Cardiac muscle cell (in vitro differentiated cells and primary cell): ENCODE data around the gene ASPHD2. TPM values are rescaled to one million over a fixed set of nuclear protein-coding genes. Genes with fewer than 3 reads are reported as not detected.

Source experiments
- DNase-seq, 2 donors: peaks; one replicate each; pipeline versions ENCODE4 v3.0.0 to v3.0.0-alpha.2; 2010 to 2017; ENCODE audit warnings: low read depth in 1 of 2, low spot score in 1 of 2
- H3K27ac ChIP-seq: fragments of 200-600 bp; sonication (generic); 2 replicates; pipeline ENCODE4 v1.5.1; 2016
- H3K27me3 ChIP-seq: fragments of 200-600 bp; sonication (generic); 2 replicates; pipeline ENCODE4 v1.6.0; 2016; ENCODE audit warnings: control low read depth
- H3K36me3 ChIP-seq: fragments of 200-600 bp; sonication (generic); 2 replicates; pipeline ENCODE4 v1.5.1; 2016; ENCODE audit warnings: control low read depth
- H3K4me1 ChIP-seq: fragments of 200-600 bp; sonication (generic); 2 replicates; pipeline ENCODE4 v1.8.1; 2017; ENCODE audit warnings: low read depth, mild to moderate bottlenecking, mixed run types
- H3K4me3 ChIP-seq: fragments of 200-600 bp; sonication (generic); 2 replicates; pipeline ENCODE4 v1.5.1; 2016; ENCODE audit warnings: mild to moderate bottlenecking
- H3K9me3 ChIP-seq: fragments of 200-600 bp; sonication (generic); 2 replicates; pipeline ENCODE4 v1.5.1; 2017; ENCODE audit warnings: low read depth, mild to moderate bottlenecking, control low read depth
- polyA plus RNA-seq: library from polyadenylated mRNA; unstranded; fragments of >200 nt; fragmentation: Nextera tagmentation; extraction: Ambion mirVana; gene quantifications from 2 replicates; pipeline ENCODE4 v1.2.1, GENCODE V29; 2016
- total RNA-seq: library from RNA; depleted of rRNA; stranded (reverse); fragments of >200 nt; gene quantifications from 2 replicates; pipeline ENCODE4 v1.2.3, GENCODE V29; 2016
- TF ChIP-seq, protein P1 (sequence below): IDR thresholded peaks from 2 replicates; pipeline ENCODE4 v1.5.1; 2012; ENCODE audit warnings: low read depth, mild to moderate bottlenecking, low read length

Gene ASPHD2, protein sequence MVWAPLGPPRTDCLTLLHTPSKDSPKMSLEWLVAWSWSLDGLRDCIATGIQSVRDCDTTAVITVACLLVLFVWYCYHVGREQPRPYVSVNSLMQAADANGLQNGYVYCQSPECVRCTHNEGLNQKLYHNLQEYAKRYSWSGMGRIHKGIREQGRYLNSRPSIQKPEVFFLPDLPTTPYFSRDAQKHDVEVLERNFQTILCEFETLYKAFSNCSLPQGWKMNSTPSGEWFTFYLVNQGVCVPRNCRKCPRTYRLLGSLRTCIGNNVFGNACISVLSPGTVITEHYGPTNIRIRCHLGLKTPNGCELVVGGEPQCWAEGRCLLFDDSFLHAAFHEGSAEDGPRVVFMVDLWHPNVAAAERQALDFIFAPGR
- total RNA-seq, result 1.8 and 3.0 TPM in 2 replicates
- 2.0 and 2.1 TPM in 2 replicates for polyA plus RNA-seq

DNA sequence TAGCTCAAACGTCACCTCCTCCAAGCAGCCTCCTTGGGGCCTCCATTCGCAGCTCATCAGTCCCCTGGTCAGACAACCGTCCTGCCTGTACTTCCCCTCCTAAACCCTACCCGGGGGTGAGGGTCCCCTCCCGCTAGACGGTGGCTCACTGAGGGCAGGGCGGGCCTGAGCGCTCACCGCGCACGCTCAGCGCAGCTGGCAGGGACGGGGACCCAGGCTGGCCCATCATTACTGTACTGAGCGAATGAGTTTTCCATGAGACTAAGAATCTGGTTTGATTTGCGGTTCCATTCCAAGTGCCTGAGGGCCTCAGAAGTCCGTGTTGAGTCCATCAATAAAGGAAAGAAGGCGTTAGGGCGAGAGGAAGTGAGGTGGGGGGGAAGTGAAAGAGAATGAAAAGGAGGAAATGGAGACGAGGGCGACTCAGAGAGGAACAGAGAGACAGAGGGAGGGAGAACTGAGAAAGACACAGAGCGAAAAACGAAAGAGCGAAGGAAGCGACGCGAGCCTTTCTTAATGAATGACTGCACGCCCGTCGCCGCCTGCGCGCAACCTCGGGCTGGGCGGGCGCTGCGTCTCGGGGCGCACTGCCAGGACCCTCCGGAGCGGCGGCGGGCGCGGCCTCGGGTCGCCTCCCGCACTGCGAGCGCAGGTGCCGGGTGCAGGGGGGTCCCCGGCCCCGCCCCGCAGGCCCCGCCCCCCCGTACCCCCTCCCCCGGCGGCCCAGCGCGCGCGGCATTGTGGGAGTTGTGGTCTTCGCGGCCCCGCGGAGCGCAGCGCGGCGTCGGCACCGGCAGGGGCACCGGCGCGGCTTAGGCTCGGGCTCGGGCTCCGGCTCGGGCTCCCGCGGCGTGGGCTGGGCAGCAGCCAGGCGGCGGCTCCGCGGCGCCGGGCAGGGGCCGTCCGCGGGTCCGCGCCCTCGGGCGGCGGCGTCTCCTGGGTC is at the start of gene ASPHD2:
Gene ASPHD2 (plus strand): TSS at position 746 of the 943 bp plus-strand sequence. CDS start 4,356 bp downstream, outside the sequence.
- DNase-seq, result peak; percentile 73
- Histone ChIP-seq H3K4me1 (no peaks in the 10 kb centered on the region), H3K9me3 (no peaks in the 10 kb centered on the region), H3K27me3 (peaks cover 46% of the 10 kb centered on the region), H3K4me3 (peak within 1 kb of the TSS; percentile 38), H3K27ac (no peak within 1 kb of the TSS), H3K36me3 (no peaks in the 10 kb centered on the region)
- TF ChIP-seq, protein P1, sequence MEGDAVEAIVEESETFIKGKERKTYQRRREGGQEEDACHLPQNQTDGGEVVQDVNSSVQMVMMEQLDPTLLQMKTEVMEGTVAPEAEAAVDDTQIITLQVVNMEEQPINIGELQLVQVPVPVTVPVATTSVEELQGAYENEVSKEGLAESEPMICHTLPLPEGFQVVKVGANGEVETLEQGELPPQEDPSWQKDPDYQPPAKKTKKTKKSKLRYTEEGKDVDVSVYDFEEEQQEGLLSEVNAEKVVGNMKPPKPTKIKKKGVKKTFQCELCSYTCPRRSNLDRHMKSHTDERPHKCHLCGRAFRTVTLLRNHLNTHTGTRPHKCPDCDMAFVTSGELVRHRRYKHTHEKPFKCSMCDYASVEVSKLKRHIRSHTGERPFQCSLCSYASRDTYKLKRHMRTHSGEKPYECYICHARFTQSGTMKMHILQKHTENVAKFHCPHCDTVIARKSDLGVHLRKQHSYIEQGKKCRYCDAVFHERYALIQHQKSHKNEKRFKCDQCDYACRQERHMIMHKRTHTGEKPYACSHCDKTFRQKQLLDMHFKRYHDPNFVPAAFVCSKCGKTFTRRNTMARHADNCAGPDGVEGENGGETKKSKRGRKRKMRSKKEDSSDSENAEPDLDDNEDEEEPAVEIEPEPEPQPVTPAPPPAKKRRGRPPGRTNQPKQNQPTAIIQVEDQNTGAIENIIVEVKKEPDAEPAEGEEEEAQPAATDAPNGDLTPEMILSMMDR, result no peak

DNA sequence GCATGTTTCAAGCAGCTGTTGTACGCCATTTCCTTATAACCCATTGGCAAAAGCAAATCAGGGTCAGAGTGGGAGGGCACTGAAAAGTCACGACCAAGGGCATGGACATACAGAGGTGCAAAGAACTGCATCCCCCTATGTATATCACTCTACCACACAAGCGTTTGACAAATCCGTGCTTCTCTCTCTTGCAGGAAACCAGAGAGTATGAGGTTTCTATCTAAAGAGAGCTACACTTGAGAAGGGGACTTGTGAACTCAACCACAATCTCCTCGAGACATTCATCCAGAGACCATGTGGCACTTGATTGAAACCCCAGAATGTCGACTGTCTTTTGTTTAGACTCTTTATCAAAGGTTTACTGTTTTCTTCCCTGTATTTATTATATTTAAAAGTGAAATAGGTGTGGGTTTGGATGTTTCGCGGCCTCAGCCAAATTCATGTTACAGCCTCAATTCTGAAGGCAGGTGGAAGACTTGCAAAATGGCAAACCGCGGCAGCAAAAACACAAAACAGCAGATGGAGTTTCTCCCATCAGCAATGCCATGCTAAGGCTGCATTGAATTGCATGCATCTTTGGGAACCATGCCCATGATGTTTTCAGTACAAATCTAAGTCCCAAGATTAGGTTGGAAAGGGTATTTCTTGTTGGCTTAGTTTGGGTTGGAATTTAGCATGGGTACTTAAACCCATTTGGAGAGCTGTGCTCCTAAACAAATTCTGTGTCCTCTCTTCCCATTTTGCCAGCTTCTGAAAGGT is 48.8 kb upstream of the ASPHD2 start:
- Histone ChIP-seq H3K27me3 (peaks cover 2% of the 10 kb centered on the region), H3K9me3 (no peaks in the 10 kb centered on the region), H3K36me3 (no peaks in the 10 kb centered on the region), H3K27ac (no peak overlapping the region), H3K4me1 (no peaks in the 10 kb centered on the region), H3K4me3 (no peak overlapping the region)
- TF ChIP-seq, protein P1, result no peak
- DNase-seq, result no peak

DNA sequence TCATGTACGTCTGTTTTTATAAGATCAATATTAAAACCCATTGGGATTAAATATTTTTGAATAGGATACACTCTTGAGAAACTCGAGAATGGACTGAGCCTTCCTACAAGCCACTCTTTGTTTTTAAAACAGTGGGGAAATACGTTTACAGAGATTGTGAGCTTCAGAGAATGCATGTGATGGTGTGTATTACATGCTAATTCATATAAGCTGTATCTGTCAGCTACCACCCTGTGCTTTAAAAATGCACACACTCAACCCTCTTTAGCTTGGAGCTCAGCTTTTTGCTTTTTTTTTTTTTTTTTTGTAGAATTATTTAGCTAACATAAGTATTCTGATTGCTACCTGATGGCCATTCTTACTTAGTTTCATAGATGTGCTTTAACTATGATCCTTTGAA is 46.3 kb upstream of the ASPHD2 start:
- no peaks in the 10 kb centered on the region for H3K36me3 ChIP-seq
- peaks cover 2% of the 10 kb centered on the region for H3K27me3 ChIP-seq
- TF ChIP-seq, protein P1, result no peak
- no peak for DNase-seq
- no peak overlapping the region for H3K27ac ChIP-seq
- no peaks in the 10 kb centered on the region for H3K4me1 ChIP-seq
- no peaks in the 10 kb centered on the region for H3K9me3 ChIP-seq
- no peak overlapping the region for H3K4me3 ChIP-seq

DNA sequence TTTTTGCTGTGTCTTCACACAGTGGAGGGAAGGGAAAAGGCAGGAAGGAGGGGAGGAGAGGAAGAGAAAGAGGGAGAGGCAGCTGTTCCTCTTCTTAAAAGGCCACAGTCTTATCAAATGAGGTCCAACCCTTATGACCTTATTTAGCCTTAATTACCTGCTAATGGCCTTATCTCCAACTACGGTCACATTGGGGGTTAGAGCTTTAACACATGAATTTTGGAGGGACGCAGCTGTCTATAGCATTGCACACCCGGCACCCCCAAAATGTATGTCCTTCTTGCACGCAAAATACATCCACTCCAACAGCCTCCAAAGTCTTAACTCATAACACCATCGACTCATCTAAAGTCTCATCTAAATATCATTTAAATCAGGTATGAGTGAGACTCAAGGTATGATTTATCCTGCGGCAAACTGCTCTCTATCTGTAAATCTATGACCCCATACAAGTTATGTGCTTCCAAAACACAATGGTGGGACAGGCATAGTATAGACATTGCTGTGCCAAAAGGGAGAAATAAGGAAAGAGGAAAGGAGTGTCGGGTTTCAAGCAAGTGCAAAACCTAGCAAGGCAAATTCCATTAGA is 45.0 kb upstream of the ASPHD2 start:
- TF ChIP-seq, protein P1, result no peak
- Histone ChIP-seq H3K9me3 (no peaks in the 10 kb centered on the region), H3K27me3 (peaks cover 2% of the 10 kb centered on the region), H3K27ac (no peak overlapping the region), H3K36me3 (no peaks in the 10 kb centered on the region), H3K4me3 (no peak overlapping the region), H3K4me1 (no peaks in the 10 kb centered on the region)
- no peak for DNase-seq

DNA sequence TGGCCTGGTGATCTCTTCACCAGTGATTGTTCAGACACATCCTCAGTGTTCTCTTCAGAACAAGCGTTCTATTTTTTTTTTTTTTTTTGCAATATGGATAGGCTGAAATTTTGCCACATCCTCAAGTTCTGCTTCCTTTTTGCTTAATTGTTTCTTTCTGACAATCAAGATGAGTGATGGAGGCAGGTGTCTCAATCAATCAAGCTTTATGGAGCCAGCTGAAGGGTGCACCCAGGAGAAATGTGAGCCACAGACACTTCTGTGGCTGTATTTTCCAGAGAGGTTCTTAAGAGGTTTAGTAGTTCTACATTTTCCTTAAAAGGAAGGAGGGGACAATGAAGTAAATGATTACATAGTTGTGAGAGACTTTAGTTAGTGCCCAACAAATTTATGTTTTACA is 43.9 kb upstream of the ASPHD2 start:
- no peak overlapping the region for H3K27ac ChIP-seq
- TF ChIP-seq, protein P1, result no peak
- H3K27me3 ChIP-seq, result peaks cover 2% of the 10 kb centered on the region
- no peak overlapping the region for H3K4me3 ChIP-seq
- no peak for DNase-seq
- no peaks in the 10 kb centered on the region for H3K4me1 ChIP-seq
- H3K9me3 ChIP-seq, result no peaks in the 10 kb centered on the region
- no peaks in the 10 kb centered on the region for H3K36me3 ChIP-seq
